Fibroblast of the conjunctiva (primary cell): Measurements from ENCODE around the gene MRPL12.
"Not testable (repeated sequence)": the region's sequence is repeated elsewhere in the genome, so short reads cannot be mapped to it uniquely, and the experiment has no call there.

Experiments used
- DNase-seq: peaks from one replicate; pipeline ENCODE4 v3.0.0-alpha.2; 2010; ENCODE audit warnings: low read depth

Gene MRPL12

DNA sequence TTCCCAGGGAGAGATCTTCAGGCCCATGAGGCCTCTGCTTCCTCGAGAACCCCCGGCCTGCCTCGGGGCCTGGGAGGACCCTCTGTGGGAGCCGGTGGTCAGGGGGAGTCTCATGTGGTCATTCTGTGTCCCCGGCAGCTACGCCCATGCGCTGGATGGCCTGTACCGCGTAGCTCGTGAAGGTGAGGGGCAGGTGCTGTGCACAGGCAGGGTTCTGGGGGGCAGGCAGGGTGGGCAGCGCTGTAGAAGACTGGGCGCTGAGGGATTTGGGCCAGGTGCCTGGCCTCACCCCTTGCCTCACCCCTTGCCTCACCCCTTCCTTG is 13.5 kb downstream of the MRPL12 start:
- no peak for DNase-seq

DNA sequence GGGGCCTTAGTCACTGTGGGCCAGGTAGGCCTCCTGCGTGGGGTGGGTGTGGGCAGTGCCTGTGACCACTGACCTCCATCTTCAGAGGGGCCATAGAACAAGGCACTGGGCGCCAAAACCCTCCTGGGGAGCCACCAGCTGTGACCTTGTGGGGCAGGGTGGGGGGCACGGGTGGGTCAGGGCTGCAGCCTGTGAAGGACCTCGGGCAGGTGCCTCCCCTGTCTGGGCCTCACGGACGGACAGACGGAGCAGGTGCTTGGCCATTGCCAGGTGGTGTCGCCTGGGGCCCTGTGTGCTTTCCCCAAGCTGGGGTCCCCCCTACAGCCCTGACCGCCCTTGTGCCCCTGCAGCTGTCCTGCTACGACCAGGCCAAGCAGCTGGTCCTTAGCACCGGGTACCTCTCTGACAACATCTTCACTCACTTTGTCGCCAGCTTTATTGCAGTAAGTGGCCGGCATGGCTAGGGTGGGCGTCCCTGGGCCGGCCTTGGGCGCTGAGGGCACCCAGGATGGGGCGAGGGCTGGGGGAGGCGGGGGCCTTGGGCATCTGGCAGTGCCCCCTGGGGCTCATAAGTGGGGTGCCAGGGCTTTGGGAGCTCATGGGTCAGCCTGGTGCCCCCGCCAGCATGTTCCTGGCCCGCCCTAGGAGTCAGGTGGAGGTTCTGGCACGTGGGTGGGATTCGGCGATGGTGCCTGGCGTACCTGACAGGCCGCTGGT is 14.0 kb downstream of the MRPL12 start:
- DNase-seq, result no peak

DNA sequence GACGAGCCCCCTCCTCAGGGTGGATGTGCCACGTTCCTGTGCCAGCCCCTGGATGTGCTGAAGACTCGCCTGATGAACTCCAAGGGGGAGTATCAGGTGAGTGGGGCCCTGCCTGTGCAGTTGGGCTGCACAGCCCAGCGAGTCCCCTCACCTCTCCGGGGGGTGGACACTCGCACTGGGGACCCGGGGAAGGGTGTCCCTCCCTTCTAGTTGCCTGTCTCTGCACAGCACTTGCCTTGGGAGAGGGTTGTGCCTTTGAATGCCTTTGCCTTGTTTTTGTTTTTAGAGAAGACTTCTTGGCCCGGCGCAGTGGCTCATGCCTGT is 14.6 kb downstream of the MRPL12 start:
- no peak for DNase-seq

DNA sequence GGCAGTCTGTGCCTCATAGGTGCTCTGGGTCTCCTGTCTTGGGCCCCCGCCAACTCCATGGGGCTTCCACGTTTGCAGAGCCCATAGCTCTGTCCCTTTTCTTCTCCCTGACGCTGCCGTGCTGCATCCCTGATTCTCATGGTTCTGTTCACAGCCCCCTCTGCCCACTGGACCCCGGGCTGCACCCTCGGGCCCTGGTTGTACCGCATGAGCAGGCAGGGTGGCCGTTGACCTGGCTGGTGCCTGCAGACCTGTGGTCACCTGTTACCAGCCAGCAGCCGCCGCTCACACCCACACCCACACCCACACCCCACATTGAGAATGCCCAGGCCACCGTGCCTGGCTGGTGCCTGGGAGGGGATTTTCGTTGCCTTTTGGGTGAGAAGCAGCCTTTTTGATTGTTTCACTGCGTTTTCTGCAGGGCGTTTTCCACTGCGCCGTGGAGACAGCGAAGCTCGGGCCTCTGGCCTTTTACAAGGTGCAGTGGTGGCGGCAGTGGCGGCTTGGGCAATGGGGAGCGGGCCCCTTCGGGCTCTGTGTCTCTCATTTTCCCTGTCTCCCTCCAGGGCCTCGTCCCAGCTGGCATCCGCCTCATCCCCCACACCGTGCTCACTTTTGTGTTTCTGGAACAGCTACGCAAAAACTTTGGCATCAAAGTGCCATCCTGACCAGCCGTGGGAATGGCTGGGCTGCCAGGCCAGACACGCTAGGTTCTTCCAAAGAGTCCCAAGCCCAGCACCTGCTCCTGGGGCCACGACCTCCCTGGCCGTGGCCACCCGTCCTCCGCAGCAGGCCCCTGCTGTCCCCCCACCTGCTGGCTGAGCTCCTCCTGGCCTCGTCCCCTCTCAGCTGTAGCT is 16.5 kb downstream of the MRPL12 start:
- DNase-seq, result no peak

DNA sequence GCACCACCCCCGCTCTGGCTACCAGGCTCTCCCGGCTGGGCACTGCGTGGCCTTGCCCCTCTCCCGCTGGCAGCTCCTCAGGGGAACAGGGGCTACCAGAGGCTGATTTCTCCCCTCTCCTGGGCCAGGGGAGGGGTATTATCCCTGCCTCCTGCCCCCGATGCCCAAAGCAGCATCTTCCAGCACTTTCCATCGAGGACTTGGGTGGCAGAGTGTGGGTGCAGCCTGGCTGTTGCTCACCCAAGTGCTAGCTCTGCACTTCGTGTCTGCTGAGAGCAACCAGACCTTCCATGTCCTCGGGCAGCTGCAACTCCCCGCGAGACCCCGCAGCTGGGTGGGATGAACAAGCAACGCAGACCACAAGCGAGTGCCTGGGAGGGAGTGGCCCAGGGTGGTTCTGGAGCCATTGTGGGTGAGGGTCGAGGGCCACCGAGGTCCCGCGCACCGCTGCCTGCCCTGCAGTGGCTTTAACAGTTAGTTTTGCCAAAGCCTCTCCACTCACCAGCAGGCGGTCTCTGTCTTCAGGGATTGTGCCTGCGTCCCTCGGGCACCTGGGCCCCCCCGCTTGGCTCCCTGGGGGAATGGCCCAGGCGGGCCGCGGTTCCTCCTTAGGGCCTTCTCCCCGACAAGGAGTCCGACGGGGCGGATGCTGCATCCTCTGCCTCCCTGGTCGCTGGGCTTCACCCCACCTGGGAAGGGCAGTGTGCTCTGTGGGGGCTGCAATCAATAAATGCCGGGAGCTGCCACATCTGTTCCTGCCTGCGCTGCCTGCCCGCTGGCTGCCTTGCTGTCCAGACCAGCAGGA is 17.3 kb downstream of the MRPL12 start:
- no peak for DNase-seq

DNA sequence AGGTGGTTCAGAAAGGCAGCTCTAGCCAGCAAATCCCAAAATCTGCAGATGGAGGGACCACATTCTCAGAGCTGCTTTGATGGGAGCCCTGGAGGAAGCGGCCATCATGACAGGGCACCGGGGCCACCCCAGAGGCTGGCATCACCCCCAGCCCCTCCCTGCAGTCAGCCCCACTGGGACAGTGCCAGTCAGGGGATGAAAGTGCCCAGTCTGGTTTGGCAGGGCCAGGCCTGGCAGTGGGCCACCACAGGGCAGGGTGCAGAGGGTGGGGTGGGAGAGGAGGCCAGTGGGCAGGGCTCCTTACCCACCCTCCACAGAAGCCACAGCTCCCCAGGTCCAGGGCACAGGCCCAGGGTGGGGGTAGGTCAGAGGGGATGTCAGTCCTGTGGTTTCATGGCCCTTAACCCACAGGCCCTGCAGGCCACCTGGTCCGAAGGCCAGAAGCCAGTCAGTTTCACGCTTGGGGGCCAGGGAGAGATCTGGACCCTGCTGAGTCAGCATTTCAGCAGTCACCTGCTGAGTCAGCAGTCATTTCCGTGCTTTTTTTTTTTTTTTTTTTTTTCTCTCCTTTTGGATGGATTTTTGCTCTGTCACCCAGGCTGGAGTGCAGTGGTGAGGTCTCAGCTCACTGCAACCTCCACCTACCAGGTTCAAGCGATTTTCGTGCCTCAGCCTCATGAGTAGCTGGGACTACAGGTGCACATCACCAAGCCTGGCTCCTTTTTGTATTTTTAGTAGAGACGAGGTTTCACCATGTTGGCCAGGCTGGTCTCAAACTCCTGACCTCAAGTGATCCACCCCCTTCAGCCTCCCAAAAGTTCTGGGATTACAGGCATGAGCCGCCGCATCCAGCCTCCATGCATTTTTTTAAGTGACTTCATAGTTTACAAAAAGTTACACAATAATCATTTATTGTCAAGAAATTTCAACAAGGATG is 19.3 kb downstream of the MRPL12 start:
- DNase-seq, result no peak

DNA sequence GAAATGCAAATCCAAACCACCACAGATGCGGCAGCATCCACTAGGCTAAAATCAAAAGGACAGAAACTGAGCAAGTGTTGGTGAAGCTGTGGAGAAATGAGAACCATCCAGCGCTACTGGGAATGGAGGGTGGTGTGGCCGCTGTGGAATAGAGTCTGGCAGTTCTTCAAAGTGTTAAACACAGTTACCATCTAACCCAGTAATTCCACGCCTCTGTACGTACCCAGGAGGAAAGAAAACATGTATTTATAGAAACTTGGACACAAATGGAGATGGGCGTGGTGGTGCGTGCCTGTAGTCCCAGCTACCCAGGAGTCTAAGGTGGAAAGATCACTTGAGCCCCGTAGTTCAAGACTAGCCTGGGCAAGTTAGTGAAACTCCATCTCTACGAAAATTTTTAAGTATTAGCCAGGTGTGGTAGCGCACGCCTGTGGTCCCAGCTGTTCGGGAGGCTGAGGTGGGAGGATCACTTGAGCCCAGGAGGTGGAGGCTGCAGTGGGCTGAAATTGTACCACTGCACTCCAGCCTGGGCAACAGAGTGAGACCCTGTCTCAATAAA is 20.6 kb downstream of the MRPL12 start:
- DNase-seq, result no peak

DNA sequence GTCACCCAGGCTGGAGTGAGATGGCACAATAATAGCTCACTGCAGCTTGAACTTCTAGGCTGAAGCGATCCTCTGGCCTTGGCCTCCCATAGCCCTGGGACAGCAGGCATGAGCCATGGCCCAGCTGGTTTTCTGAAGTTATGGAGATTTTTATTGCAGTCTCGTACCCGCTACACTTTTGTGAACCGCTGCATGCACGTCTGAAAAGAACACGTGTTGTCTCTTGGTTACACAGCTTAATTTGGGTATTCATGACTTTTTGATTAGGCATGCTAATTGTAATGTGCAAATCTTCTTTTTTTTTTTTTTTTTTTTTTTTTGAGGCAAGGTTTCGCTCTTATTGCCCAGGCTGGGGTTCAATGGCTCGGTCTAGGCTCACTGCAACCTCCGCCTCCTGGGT is 22.3 kb downstream of the MRPL12 start:
- no peak for DNase-seq

DNA sequence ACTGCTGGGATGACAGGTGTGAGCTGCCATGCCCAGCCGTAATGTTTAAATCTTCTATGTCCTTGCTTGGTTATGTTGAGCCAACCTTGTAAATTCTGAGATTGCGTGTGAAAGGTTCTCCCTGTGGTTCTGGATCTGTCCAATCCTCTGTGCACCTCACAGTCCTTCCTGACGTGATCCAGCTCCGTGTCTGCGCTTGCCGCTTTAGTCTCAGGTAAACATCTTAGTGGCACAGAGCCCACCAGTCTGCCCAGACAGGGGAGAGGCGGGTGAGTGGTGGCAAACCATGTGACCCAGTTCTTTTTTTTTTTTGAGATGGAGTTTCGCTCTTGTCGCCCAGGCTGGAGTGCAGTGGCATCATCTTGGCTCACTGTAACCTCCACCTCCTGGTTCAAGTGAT is 22.8 kb downstream of the MRPL12 start:
- no peak for DNase-seq

DNA sequence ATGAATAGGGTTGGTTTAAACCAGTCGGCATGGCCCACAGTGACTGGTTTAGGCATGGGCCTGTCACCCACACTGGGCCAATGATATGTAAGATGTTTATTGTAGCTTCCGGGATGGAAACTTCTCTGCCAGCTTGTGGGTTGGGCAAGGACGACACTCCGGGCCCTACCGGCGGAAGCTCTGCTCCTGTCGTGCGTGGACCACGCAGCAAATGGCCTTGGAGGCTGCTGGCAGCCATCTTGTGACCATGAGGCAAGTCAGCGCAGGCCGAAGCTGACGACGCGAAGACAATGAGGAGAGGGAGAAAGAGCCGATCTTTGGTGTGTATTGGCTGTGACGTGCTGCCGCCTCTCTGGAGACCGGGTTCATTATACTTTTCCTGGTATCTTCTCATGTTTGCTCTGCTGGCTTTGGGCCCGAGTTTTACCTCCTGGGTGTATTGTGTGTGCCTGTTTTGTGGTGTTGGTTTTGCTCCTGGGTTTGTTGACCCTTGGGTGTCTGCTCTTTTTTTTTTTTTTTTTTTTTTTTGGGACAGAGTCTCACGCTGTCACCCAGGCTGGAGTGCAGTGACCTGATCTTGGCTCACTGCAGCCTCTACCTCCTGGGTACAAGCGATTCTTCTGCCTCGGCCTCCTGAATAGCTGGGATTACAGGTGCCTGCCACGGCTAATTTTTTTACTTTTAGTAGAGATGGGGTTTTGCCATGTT is 24.3 kb downstream of the MRPL12 start:
- no peak for DNase-seq

DNA sequence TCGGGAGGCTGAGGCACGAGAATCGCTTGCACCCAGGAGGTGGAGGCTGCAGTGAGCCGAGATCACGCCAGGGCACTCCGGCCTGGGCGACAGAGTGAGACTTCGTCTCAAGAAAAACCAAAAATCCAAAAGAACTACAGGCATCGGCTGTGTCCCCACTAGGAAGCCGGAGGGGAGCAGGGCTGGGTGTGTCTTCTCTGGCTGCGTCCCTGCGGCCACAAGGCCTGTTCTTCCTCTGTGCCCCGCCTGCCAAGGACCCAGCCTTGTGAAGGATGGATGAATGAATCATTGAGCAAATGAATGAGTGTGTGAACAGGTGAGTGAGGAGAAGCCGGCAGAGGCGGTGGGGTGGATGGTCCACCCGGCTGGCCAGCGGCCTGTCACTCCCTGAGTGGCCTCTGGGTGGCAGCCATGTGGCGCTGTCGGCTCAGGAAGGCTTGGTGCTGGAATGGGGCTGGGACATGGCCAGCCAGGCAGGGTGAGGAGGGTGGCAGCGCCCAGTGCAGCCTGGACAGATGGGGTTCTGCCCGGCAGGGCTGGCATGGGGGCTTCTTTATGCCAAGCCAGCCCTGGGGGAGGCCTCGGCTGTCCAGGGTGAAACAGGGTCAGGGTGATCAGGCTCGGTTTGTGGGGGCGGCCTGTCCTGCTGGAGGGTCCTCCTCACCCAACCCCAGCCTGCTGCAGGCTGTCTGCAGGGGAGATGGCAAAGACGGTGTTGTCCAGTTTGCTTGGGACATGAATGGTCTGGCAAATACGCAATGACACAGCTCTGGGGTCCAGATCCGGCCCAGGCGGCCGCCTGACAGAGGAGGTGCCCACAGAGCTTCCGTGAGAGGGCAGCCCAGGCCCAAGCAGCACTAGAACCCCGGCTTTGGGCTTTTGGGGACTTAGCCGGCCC is 30.6 kb downstream of the MRPL12 start:
- peak; percentile 32 for DNase-seq

DNA sequence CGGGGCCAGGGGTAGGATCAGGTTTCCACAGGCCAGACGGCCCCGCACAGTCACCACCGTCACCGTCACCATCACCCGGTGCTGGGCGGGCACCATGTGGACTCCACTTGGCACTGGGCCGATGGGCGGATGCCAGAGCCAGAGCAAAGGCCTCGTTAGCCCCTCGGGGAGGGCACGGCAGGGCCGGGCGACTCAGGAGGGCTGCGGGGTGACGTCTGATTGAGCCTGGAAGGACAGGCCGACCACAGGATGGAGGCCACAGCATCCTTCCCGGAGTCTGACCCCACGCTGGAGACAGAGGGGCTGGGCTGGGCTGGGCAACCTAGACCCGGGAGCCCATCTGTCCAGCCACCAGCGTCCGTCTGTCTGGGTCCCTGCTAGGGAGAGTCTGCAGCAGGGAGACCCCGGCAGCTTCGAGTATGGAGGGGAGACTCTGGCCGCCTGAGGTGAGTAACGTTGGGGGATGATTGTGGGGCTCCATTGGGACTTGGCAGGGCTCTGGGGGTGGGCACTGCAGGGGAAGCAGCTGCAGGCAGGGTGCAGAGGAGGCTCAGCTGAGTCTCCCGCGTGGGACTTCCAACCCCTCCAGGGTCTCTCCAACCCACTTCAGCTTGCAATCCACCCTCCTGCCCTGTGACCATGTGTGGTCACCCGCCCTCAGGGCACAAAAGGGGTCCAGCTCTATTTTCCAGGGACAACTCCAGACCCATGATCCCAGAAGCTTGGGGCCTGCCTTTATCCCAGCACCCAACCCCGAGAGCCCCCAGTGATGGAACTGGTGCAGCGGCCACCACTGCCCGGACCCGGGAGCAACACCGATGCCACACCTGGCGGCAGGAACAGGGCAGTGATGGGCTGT is 31.5 kb downstream of the MRPL12 start:
- DNase-seq, result no peak

DNA sequence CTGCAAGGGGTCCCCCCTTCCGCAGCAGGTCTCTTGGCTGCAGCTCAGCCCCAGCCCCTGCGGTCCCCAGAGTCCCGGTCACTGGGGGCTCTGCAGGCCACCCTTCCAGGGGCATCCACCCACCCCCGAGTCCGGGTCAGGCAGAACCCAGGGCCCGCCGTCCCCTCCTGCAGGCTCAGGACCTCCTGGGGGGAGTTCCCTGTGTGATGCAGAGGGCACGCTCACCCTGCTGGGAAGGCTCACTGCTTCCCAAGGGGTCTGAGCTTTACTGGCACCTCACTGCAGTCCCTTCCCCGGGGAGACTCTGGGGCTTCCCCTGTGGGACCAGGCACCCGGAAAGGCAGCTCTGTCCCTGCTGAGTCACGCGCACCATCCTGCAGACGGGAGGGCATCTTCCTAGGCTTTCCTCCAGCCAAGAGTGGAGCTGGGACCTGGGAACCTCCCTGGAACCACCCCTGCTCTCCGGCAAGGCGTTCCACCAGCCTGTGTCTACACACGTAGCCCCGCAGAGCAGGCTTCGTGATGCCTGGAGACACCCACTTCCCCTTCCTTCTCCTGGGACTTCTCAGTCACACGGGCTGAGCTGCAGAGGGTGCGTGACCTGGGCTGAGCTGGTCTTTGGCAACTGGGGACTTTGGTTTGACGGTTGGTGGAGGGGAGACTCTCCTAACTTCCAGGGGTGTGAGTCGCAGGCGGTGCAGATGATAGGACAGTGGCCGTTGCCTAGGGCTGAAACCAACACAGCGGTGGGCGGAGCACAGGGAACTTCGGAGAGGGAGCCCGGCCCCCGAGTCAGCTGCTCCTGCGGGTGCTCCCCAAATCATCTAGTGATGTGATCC is 32.3 kb downstream of the MRPL12 start:
- DNase-seq, result no peak

DNA sequence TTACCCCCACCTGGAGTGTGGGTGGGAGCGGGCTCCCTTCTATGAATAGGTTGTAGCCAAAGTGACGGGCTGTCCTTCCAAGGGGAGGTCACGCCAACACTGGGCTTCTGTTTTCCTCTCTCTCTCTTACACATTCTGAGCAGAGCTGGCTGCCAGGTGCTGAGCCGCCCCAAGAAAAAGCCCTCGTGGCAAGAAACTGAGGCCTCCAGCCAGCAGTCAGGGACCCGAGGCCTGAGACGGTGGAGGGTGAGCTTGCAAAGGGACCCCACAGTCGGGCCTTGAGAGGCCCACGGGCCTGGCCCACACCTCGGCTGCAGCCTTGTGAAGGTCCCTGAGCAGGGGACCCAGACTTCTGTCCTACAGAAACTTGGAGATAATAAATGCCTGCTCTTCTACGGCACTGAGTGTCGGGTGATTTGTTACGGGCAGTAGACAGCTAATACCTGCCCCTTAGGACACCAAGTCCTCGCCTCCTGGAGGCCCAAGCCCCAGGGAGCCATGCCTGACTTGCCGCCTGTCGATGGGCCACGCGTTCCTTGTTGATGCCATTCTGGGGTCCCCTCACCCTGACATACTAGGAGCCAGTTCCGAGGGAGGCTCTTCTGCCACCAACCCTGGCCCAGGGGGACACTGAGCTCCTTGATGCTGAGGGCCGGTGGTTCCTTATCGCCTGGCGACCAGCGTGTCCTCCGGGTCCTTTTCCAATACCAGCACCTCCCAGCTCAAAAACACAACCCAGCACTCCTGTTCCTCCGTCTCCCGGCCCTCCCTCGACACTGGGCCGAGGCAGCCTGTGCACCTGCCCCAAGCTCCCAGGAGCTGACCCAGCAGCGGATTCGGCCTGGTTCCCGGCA is 35.0 kb downstream of the MRPL12 start:
- DNase-seq, result no peak

DNA sequence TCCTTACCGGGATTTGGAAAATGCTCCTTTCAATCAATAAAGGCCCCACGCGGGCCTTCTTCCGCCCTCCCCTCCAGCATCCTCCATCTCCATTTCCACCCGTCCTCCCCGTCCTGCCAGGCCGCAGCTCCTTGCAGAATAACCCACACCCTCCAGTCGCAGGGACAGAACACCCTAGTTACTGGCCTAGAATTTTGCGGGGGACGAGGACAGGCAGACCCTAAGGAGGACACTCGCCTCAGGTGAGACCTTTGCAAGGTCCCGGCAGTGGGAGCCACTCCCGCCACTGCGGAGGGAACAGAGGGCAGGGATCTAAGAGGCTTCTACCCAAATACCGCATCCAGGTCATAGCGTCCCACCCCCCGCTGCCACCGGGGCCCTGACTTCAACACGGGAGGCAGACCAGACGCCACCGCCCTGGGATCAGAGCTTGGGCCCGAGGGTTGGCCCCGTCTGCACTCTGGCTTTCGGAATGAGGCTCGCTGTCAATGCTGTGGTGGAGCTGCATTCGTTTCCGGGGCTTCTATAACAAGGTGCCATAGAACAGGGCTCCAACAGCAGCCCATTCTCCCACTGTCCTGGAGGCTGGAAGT is 35.7 kb downstream of the MRPL12 start:
- no peak for DNase-seq

DNA sequence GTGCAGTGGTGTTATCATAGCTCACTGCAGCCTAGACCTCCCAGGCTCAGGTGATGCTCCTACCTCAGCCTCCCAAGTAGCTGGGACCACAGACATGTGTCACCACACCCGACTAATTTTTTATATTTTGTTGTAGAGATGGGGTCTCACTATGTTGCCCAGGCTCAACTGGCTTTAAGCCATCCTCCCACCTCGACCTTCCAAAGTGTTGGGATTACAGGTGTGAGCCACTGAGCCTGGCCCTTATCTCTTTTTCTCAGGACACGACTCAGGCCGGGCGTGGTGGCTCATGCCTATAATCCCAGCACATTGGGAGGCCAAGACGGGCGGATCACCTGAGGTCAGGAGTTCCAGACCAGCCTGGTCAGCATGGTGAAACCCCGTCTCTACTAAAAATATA is 36.4 kb downstream of the MRPL12 start:
- DNase-seq, result not testable (repeated sequence)
